NT2/D1 (cell line): ENCODE results near the gene AMIGO1.

ENCODE experiments used
- SUZ12 ChIP-seq: IDR thresholded peaks from 2 replicates; pipeline ENCODE4 v1.6.1; 2011; ENCODE audit not compliant: insufficient read length, insufficient read depth; ENCODE audit errors: extremely low read depth
- YY1 ChIP-seq: IDR thresholded peaks from 2 replicates; pipeline ENCODE4 v1.6.1; 2011; ENCODE audit not compliant: insufficient read length, insufficient read depth

DNA sequence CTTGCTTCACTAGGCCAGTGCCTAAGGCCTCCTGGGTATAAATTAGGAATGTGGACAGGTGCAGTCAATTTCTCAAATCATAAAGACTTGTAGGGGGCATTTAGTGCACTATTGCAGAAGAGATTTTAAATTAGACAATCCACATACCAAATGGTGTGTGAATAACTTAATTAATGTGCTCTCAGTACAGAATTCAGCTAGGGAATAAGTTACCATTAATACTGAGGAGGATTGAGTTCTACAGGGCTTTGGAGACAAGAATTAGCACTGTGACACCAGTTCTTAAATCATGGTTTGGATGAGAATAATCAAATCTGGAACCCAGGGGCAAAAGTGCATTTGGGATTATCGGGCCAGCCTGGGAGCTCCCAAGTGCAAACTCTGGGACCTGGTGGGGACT, 41.5 kb downstream of the AMIGO1 start:
- TF ChIP-seq SUZ12 (no peak), YY1 (no peak)
